Type B pancreatic cell (in vitro differentiated cells): ENCODE data around the gene PAQR9. TPM values are rescaled to one million over a fixed set of nuclear protein-coding genes. Genes with fewer than 3 reads are reported as not detected.

Experiments
- DNase-seq: peaks from one replicate; pipeline ENCODE4 v3.0.0; 2021; ENCODE audit warnings: mixed read lengths; ENCODE audit not compliant: unreplicated experiment; ENCODE audit errors: extremely low spot score
- H3K27ac Mint-ChIP-seq: 2 replicates; pipeline ENCODE4 v1.8.0; 2021; ENCODE audit warnings: mild to moderate bottlenecking, mixed read lengths
- H3K27me3 Mint-ChIP-seq: 2 replicates; pipeline ENCODE4 v1.8.0; 2021; ENCODE audit warnings: mixed read lengths
- H3K36me3 Mint-ChIP-seq: 2 replicates; pipeline ENCODE4 v1.8.0; 2021; ENCODE audit warnings: mixed read lengths
- H3K4me1 Mint-ChIP-seq: one replicate; pipeline ENCODE4 v1.8.0; 2021; ENCODE audit warnings: mixed read lengths; ENCODE audit not compliant: unreplicated experiment
- H3K4me3 Mint-ChIP-seq: 2 replicates; pipeline ENCODE4 v1.8.0; 2021; ENCODE audit warnings: mild to moderate bottlenecking, mixed read lengths
- H3K9me3 Mint-ChIP-seq: 2 replicates; pipeline ENCODE4 v1.8.0; 2021; ENCODE audit warnings: mixed read lengths
- total RNA-seq: library from RNA; stranded (reverse); gene quantifications from 2 replicates; pipeline ENCODE4 v1.2.1, GENCODE V29; 2021; ENCODE audit warnings: low replicate concordance
- TF ChIP-seq, protein P1 (sequence below): fragments of 200-600 bp; sonication (generic); conservative IDR thresholded peaks from 2 replicates; pipeline ENCODE4 v1.5.0; 2021; ENCODE audit warnings: antibody characterized with exemption, mild to moderate bottlenecking

The PAQR9 gene
- total RNA-seq, 1 donor from 2014 or later, result 0.58 TPM

DNA sequence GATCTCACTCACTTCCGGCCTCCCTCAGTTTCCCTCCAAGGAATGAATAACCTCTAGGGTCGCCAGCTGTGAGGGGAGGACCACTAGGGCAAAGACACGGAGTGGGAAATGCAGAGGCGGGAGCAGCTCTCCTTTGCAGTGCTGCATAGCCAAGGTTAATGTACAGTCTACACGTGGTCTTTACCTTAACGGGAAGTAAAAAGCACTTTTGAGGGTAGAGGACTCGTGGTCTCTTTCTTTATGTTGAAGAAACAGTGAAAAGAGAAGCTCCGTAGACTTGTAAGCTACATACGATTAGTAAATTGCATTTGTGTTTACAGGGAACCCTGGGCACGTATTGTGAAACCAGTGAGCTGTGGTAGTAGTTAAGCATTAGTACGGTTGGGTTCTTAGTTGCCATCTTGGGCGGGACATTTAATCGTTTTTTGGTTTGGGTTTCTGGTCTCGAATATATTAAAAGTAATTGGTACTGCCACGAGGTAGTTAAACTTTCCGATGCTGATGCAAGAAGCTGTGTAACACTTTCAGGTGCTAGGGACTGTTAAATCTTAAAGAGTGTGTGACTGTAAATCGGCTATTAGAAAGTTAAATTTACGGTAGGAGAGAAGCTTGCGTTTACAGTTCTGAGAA, 38.7 kb upstream of the PAQR9 start:
- peaks cover 32% of the 10 kb centered on the region for H3K4me1 Mint-ChIP-seq
- DNase-seq, result no peak
- TF ChIP-seq, protein P1, sequence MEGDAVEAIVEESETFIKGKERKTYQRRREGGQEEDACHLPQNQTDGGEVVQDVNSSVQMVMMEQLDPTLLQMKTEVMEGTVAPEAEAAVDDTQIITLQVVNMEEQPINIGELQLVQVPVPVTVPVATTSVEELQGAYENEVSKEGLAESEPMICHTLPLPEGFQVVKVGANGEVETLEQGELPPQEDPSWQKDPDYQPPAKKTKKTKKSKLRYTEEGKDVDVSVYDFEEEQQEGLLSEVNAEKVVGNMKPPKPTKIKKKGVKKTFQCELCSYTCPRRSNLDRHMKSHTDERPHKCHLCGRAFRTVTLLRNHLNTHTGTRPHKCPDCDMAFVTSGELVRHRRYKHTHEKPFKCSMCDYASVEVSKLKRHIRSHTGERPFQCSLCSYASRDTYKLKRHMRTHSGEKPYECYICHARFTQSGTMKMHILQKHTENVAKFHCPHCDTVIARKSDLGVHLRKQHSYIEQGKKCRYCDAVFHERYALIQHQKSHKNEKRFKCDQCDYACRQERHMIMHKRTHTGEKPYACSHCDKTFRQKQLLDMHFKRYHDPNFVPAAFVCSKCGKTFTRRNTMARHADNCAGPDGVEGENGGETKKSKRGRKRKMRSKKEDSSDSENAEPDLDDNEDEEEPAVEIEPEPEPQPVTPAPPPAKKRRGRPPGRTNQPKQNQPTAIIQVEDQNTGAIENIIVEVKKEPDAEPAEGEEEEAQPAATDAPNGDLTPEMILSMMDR, result no peak
- peaks cover 4% of the 10 kb centered on the region for H3K36me3 Mint-ChIP-seq
- no peaks in the 10 kb centered on the region for H3K27me3 Mint-ChIP-seq
- peak overlapping the region; percentile 98 for H3K4me3 Mint-ChIP-seq
- H3K27ac Mint-ChIP-seq, result peak overlapping the region; percentile 98
- no peaks in the 10 kb centered on the region for H3K9me3 Mint-ChIP-seq

DNA sequence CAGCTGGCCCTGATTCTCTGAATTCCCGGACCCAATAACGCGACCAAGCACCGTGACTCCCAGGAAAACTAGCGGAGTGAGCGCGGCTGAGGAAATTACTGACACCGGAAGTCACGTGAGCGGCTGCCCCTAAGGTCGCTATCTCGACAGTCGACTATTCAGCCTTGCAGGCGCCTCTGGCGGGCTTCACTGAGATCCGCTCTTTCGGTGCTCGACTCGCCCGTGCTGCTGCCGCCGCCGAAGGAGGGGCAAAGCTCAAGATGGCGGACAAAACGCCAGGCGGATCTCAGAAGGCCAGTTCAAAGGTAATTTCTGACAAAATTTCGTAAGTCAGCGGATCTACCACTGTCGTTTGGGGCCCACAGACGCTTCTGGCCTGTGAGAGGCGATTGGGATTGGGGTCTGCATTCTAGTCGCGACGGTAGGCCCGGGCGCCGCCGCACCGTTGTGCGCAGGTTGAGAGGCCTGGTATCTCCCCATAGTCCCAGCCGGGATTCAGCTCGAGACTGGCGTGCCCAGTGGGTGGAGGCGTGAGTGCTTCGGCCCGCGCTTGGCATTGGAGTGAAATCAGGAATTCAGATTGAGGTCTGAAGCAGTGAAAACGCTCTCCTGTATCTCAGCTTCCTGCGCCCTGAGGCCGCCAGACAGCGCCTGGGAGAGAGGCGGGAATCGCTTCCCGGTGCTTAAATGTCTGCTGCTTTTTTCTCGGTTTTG, 38.1 kb upstream of the PAQR9 start, which contains the start of gene U2SURP:
Gene U2SURP (plus strand): TSS at position 202 of the 714 bp plus-strand sequence. CDS start 59 bp downstream, at position 261.
- Mint-ChIP-seq H3K9me3 (no peaks in the 10 kb centered on the region), H3K4me1 (peaks cover 28% of the 10 kb centered on the region), H3K36me3 (peaks cover 4% of the 10 kb centered on the region), H3K27ac (peak within 1 kb of the TSS; percentile 98), H3K27me3 (no peaks in the 10 kb centered on the region), H3K4me3 (peak within 1 kb of the TSS; percentile 98)
- TF ChIP-seq, protein P1, result no peak
- peak; percentile 95 for DNase-seq

DNA sequence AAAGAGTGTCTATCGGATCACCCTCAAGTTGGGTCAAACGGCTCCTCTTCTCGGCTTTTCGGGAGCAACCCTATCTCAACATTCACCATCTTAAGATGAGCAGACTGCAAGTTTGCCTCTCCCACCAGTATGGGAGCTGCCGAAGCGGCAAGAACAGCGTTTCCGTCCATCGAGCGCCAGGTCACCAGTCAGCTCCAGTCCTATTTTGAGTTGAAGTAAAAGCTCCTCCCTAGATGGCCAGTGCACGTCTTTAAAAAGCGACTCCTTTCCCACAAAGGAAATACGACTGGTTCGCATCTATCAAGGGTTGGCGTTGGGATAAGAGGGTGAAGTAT, 37.5 kb upstream of the PAQR9 start:
- TF ChIP-seq, protein P1, result no peak
- Mint-ChIP-seq H3K27me3 (no peaks in the 10 kb centered on the region), H3K27ac (peak overlapping the region; percentile 98), H3K4me3 (peak overlapping the region; percentile 98), H3K9me3 (no peaks in the 10 kb centered on the region), H3K36me3 (peaks cover 1% of the 10 kb centered on the region), H3K4me1 (peaks cover 28% of the 10 kb centered on the region)
- no peak for DNase-seq

DNA sequence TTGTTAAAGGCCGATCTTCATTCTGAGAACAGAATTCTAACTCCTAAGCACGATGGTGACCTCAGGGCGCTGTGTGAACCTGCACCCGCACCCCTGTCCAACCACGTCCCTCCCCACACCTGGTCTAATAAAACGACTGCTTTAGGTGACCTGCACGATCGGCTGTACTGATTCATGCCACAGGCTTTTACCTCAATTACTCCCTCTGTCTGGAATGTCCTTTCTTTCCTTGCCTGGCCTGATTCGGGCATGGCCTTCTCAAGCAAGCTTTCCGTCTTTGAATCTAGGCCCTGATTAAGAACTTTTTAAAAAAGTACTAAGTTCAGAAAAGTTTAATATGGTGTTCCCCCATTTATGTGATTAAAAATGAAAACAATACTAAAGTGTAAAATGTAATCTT, 37.1 kb upstream of the PAQR9 start:
- no peak for DNase-seq
- no peaks in the 10 kb centered on the region for H3K9me3 Mint-ChIP-seq
- H3K27me3 Mint-ChIP-seq, result no peaks in the 10 kb centered on the region
- H3K4me1 Mint-ChIP-seq, result peaks cover 28% of the 10 kb centered on the region
- peak overlapping the region; percentile 98 for H3K27ac Mint-ChIP-seq
- no peaks in the 10 kb centered on the region for H3K36me3 Mint-ChIP-seq
- peak overlapping the region; percentile 98 for H3K4me3 Mint-ChIP-seq
- TF ChIP-seq, protein P1, result no peak

DNA sequence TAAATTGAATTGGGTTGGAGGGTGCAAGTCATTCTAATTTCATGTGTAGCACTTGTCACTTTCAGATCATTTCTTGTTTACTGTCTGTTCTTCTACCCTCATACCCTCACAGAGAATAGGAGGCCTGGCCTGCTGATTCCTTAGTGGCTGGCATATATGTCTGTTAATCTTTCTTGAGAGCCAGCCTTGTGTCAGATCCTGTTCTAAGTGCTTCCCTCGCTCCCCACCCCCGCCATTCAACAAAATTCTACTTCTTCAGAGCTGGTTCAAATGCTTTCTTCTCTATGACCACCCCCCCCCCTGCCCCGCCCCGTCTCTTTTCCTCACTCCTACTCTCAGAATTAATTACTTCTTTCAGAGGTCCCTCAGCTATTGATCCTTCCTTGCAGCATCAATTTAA, 36.4 kb upstream of the PAQR9 start:
- no peaks in the 10 kb centered on the region for H3K9me3 Mint-ChIP-seq
- TF ChIP-seq, protein P1, result no peak
- no peaks in the 10 kb centered on the region for H3K27me3 Mint-ChIP-seq
- H3K27ac Mint-ChIP-seq, result peak overlapping the region; percentile 98
- no peak for DNase-seq
- H3K4me1 Mint-ChIP-seq, result peaks cover 28% of the 10 kb centered on the region
- peak overlapping the region; percentile 98 for H3K4me3 Mint-ChIP-seq
- H3K36me3 Mint-ChIP-seq, result no peaks in the 10 kb centered on the region
